Adrenal gland (tissue), 12 donors: Measurements from ENCODE around the gene PHF13. TPM values are rescaled to one million over a fixed set of nuclear protein-coding genes. Genes with fewer than 3 reads are reported as not detected.

Experiments
- DNase-seq, 7 donors: peaks; one replicate each; pipeline ENCODE4 v3.0.0-alpha.2; 2019 to 2020
- H3K27ac ChIP-seq, 5 donors: fragments of 200-600 bp; sonication (generic) in 4 of 5; 1 replicate in 3 of 5; 2 replicates in 2 of 5; pipeline versions ENCODE4 v1.5.1 to v1.8.0; 2016 to 2020; ENCODE audit warnings: mild to moderate bottlenecking in 1 of 5
- H3K27me3 ChIP-seq: fragments of 200-600 bp; 2 replicates; pipeline ENCODE4 v1.8.0; 2021
- H3K36me3 ChIP-seq, 2 donors: fragments of 200-600 bp; replicated peaks in 1 of 2; 1 replicate in 1 of 2; 2 replicates in 1 of 2; pipeline versions ENCODE4 v1.5.1 to v1.8.0; 2018 to 2022
- H3K4me1 ChIP-seq, 2 donors: fragments of 200-600 bp; replicated peaks in 1 of 2; 1 replicate in 1 of 2; 2 replicates in 1 of 2; pipeline versions ENCODE4 v1.5.1 to v1.8.0; 2018 to 2021
- H3K4me3 ChIP-seq, 4 donors: fragments of 200-600 bp; sonication (generic) in 3 of 4; one replicate each; pipeline ENCODE4 v1.5.1; 2016 to 2018
- H3K9me3 ChIP-seq, 3 donors: fragments of 200-600 bp; sonication (generic) in 1 of 3; replicated peaks in 1 of 3; 1 replicate in 2 of 3; 2 replicates in 1 of 3; pipeline versions ENCODE4 v1.5.1 to v1.8.0; 2016 to 2021
- POLR2A ChIP-seq, 2 donors: fragments of 450-650 bp; IDR thresholded peaks; one replicate each; pipeline ENCODE4 v1.6.1; 2017; ENCODE audit warnings: antibody characterized with exemption in 2 of 2, mild to moderate bottlenecking in 2 of 2, moderate library complexity in 1 of 2
- WGBS, 4 donors: extraction: QIAGEN DNeasy Blood & Tissue Kit in 2 of 4; methylation state at CpG; one replicate each; pipeline versions ENCODE4 v1.1.5 to v1.1.7; 2013 to 2017; 5-methylcytosine and 5-hydroxymethylcytosine counted together
- intact Hi-C, 2 donors: fragments of 100-400 bp; cut with DNase I; formaldehyde crosslinking; loops; one replicate each; pipeline versions ENCODE4 v1.14.1 to v1.15.0; 2022 to 2023
- polyA plus RNA-seq, 3 donors: library from polyadenylated mRNA; stranded (reverse); fragments of 200-250 nt in 2 of 3; fragments of 350-450 nt in 1 of 3; fragmentation: Illumina TruSeq in 1 of 3; extraction: RNeasy Lipid Tissue Mini Kit (QIAGEN cat#74804) in 1 of 3; gene quantifications; one replicate each; pipeline ENCODE4 v1.2.3, GENCODE V29; 2013 to 2014
- total RNA-seq, 9 donors: library from RNA; depleted of rRNA in 4 of 9; stranded (reverse); fragments of >200 nt in 4 of 9; fragments of 120-200 nt in 1 of 9; fragmentation: NEBNext Ultra II Directional in 1 of 9; extraction: Animal tissue kit (Norgen Biotek cat#: 25700) in 1 of 9; gene quantifications; one replicate each; pipeline versions ENCODE4 v1.1.0 to v1.2.4, GENCODE V29; 2013 to 2023
- TF ChIP-seq, protein P1 (sequence below), 6 experiments: fragments of 450-650 bp in 4 of 6; fragments of 200-600 bp in 2 of 6; sonication (generic) in 1 of 6; IDR thresholded peaks; 1 replicate in 5 of 6; 2 replicates in 1 of 6; pipeline versions ENCODE4 v1.5.1 to v1.8.0; 2016 to 2021; ENCODE audit warnings: antibody characterized with exemption in 6 of 6, mild to moderate bottlenecking in 2 of 6, moderate library complexity in 1 of 6
- donor health status: healthy with polysubstance abuse.
- donor health status: Bipolar disorder and iron deficiency.
- donor health status: DM: yes; HTN: yes; CAD: no.
- donor health status: DM: no; HTN: no; CAD: no.
- donor health status: DM: no; HTN: no; CAD: no.
- donor health status: DM: yes; HTN: yes; CAD: no.

PHF13 gene
- total and polyA plus RNA-seq, 12 donors: 4.7 to 20.1 (median 12.9) TPM

DNA sequence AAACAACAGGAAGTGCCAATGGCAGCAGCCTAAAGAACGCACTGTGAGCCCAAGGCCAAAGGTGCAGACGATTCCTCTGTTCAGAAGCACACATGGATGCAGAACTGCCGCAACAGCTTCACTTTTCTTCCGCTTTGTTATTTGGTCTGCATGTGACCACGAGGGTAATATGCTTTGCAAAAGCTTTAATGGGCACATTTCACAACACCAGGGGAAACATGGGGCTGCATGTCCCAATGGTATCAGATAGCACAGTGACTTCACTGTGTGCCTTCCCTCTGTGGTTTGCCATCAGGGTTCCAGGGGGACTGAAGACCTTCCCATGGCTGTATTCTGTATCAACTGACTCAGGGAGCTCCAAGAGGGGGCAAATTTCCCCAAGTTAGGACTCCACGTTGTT, 39.5 kb downstream of the PHF13 start:
- no peaks in the 10 kb centered on the region for H3K9me3 ChIP-seq
- no peaks in the 10 kb centered on the region for H3K27me3 ChIP-seq
- WGBS, 4 donors: 75 to 80% (median 77%) methylated on average over 5 to 6 of the region's 6 CpGs
- peaks cover 0 to 32% of the 10 kb centered on the region in 2 donors for H3K36me3 ChIP-seq
- H3K4me3 ChIP-seq: no peak overlapping the region
- TF ChIP-seq POLR2A (IDR thresholded peaks at IDR 0.05): no peak
- TF ChIP-seq, protein P1, sequence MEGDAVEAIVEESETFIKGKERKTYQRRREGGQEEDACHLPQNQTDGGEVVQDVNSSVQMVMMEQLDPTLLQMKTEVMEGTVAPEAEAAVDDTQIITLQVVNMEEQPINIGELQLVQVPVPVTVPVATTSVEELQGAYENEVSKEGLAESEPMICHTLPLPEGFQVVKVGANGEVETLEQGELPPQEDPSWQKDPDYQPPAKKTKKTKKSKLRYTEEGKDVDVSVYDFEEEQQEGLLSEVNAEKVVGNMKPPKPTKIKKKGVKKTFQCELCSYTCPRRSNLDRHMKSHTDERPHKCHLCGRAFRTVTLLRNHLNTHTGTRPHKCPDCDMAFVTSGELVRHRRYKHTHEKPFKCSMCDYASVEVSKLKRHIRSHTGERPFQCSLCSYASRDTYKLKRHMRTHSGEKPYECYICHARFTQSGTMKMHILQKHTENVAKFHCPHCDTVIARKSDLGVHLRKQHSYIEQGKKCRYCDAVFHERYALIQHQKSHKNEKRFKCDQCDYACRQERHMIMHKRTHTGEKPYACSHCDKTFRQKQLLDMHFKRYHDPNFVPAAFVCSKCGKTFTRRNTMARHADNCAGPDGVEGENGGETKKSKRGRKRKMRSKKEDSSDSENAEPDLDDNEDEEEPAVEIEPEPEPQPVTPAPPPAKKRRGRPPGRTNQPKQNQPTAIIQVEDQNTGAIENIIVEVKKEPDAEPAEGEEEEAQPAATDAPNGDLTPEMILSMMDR (IDR thresholded peaks at IDR 0.05): no peak
- no peak overlapping the region for H3K27ac ChIP-seq
- no peaks in the 10 kb centered on the region for H3K4me1 ChIP-seq
- DNase-seq: no peak
- intact Hi-C loops: no loop called here

DNA sequence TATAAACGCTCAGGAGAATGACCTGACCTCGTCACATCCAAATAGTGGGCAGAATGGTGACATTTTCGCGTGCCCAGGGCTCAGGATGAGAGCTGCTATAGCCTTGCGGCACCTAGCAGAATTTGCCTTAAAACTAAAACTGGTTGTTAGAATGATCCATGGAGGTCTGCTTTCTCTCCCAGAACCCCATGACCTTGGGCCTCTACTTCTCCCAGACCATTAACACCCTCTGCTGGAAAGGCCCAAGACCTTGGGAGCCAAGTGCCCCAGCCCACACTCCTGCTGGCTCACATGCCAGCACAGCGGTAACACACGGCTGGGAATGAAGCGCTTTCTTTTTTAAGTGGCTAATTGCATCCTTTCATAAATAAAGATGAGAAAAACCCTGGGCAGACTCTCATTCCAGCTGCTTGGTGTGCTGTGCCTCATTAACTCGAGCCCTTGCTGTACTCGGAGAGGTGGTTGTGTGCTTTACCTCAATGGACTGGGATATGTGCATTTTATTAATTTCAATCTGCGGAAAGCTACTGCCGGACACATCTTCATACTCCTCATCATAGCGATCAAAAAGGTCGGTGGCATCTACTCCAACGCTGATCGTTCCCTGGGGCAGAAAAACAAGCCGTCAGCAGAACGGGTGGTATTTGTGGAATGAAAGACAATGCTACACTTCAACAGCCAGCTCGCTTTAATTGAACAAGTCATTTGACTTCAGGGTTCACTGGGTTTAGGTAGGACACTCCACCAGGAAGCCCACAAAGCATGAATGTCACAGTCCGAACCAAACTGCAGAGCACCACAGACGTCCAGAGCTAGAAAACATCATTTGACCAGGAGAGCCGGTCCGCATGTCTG, 40.1 kb downstream of the PHF13 start:
- intact Hi-C loops: no loop called here
- 89 to 93% (median 91%) methylated on average over 23 of the region's 23 CpGs for WGBS, 4 donors
- no peak for TF ChIP-seq POLR2A (IDR thresholded peaks at IDR 0.05)
- TF ChIP-seq, protein P1 (IDR thresholded peaks at IDR 0.05): no peak
- Histone ChIP-seq H3K4me3 (no peak overlapping the region), H3K27me3 (no peaks in the 10 kb centered on the region), H3K36me3 (peaks cover 0 to 32% of the 10 kb centered on the region in 2 donors), H3K27ac (no peak overlapping the region), H3K9me3 (no peaks in the 10 kb centered on the region), H3K4me1 (no peaks in the 10 kb centered on the region)
- DNase-seq: no peak

DNA sequence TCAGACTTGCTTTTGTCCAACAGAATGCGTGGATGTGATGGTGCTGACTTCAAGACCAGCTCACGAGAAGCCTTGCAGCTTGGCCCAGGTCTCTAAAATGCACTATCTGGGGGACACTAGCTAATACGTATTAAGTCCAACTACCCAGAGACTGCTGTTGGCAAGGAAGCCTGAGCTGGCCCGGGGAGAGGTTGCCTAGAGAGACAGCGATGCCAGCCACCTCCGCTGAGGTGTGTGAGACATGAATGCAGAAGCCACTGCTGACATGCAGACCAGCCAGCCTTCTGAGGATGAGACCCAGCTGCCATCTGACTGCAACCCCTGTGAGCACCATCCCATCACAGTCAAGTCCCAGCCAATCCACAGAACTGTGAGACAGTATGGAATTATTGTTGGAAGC, 43.6 kb downstream of the PHF13 start:
- no peak for TF ChIP-seq POLR2A (IDR thresholded peaks at IDR 0.05)
- TF ChIP-seq, protein P1 (IDR thresholded peaks at IDR 0.05): no peak
- Histone ChIP-seq H3K27me3 (no peaks in the 10 kb centered on the region), H3K4me1 (no peaks in the 10 kb centered on the region), H3K27ac (no peak overlapping the region), H3K9me3 (no peaks in the 10 kb centered on the region), H3K4me3 (no peak overlapping the region), H3K36me3 (peaks cover 0 to 16% of the 10 kb centered on the region in 2 donors)
- no peak for DNase-seq
- WGBS, 4 donors: 93 to 96% (median 96%) methylated on average over 3 to 6 of the region's 6 CpGs
- intact Hi-C loops: no loop called here

DNA sequence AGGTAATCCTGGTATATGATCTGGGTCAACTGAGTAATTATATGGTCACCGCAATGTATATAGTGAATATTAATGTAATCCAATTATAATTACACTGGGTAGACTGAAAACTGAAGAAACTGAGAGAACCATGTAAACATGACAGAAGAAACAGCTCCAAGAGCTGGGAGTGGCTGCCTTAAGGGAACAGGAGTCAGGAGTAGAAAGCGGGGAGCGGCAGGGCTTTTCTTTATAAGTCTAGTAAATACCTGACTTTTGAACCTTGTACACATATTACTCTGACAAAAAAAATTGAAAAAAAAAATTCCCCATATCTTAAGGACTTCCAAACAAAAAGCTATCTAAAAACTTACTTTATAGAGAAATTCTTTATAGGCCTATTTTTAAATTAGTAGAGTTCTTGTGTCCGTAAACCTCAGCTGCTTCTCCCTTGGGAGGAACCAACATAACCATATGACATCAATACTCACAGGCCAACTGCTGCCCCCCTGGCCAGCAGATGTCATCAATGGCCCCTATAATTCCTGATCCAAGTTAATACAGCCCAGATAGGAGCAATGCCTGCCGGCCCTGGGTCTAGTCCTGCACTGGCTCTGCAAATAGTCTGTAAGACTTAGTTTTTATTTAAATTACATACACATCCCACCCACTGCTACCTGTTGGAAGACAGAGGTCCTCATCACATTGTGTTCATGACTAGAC, 45.0 kb downstream of the PHF13 start:
- Histone ChIP-seq H3K27ac (no peak overlapping the region), H3K4me3 (no peak overlapping the region), H3K27me3 (no peaks in the 10 kb centered on the region), H3K36me3 (peaks cover 0 to 3% of the 10 kb centered on the region in 2 donors), H3K9me3 (no peaks in the 10 kb centered on the region), H3K4me1 (no peaks in the 10 kb centered on the region)
- intact Hi-C loops: no loop called here
- TF ChIP-seq, protein P1 (IDR thresholded peaks at IDR 0.05): no peak
- no peak for TF ChIP-seq POLR2A (IDR thresholded peaks at IDR 0.05)
- DNase-seq: no peak
- 90 to 95% (median 93%) methylated on average over 4 to 5 of the region's 5 CpGs for WGBS, 4 donors
